HG03097 (cell line): ENCODE measurements around the gene CNPY2.
"Not testable (repeated sequence)": the region's sequence is repeated elsewhere in the genome, so short reads cannot be mapped to it uniquely, and the experiment has no call there.

Experiments
- ATAC-seq: cut with Tn5 transposase; IDR thresholded peaks from one replicate; pipeline ENCODE4 v1.9.1; 2021; ENCODE audit not compliant: unreplicated experiment, low FRiP score

CNPY2 gene

GRCh38 chr12:56334490-56334793 lies 18.7 kb upstream of the CNPY2 start:
- no peak for ATAC-seq

GRCh38 chr12:56333679-56334489 lies 18.1 kb upstream of the CNPY2 start, which contains the start of gene PAN2:
Gene PAN2 (minus strand): TSS chr12:56334000. CDS start chr12:56333094, 906 bp downstream.
- ATAC-seq: peak; percentile 88

- ATAC-seq: no peak
Observed at GRCh38 chr12:56333197-56333678, 17.4 kb upstream of the CNPY2 start.

- no peak for ATAC-seq
Observed at GRCh38 chr12:56332512-56333196, 16.9 kb upstream of the CNPY2 start.

GRCh38 chr12:56330936-56331490 lies 15.2 kb upstream of the CNPY2 start:
- no peak for ATAC-seq

GRCh38 chr12:56326533-56326932 lies 10.7 kb upstream of the CNPY2 start:
- ATAC-seq: no peak

DNA sequence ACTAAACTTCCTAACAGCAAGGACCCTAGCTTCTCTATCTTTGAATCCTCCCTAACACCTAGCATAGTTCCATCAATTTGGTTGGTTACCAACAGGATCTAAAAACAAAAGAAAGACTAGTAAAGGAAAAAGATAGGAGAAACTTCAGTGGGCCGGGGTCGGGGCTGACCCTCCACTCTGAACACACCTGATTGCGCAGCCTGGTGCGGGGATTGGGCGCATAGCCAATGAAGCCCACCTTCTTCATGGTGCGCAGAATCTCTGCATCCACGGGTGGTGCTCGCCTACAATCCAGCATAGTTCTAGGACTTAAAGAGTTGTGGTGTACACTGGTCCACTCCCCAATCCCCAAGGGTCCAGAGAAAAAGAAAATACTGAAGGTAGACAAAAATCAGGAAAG lies 10.3 kb upstream of the CNPY2 start:
- ATAC-seq: no peak

DNA sequence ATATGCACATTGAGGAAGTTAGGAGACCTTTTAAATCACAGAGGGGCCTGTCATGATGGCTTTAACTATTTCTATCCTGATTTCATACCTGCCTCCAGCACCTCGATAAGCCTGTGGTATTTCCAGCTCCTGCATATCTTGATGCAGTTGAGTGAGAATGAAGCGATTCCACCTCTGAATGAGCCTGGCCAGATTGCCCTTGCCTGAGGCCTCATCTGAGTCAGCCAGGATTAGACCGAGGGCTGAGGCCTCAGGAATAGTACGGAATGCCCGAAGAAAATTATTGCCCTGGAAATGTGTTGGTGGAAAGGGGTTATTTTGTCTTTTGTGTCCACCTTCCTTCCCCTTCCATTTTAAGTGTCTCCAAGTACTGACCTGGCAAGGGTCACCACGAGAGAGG lies 8.4 kb upstream of the CNPY2 start:
- no peak for ATAC-seq

DNA sequence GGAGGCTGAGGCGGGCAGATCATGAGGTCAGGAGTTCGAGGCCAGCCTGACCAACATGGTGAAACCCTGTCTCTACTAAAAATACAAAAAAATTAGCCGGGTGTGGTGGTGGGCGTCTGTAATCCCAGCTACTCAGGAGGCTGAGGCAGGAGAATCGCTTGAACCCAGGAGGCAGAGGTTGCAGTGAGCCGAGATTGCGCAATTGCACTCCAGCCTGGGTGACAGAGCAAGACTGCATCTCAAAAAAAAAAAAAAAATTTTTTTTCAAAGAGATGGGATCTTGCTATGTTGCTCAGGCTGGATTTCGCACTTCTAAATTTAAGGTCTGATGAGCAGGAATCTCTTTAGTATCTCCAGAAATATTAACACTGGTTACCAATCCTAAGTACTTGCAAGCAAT lies 5.8 kb upstream of the CNPY2 start:
- ATAC-seq: not testable (repeated sequence)

GRCh38 chr12:56321027-56321426 lies 5.2 kb upstream of the CNPY2 start:
- ATAC-seq: no peak

DNA sequence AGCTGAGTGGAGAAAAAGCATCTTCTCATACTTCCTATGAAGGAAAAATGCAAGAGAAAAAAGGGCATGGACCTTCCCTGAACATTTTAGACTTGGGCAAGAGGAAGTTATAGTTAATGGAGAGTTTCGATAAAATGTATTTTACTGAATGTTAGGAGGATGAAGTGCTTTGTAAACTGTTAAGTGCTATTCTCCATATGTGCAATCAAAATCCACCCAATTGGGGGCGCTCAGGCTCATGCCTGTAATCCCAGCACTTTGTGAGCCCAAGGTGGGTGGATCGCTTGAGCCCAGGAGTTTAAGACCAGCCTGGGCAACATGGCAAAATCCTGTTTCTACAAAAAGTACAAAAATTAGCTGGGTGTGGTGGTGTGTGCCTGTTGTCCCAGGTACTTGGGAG lies 1.9 kb upstream of the CNPY2 start:
- no peak for ATAC-seq

GRCh38 chr12:56315249-56315621 lies 553 bp downstream of the CNPY2 start:
- ATAC-seq: no peak

- ATAC-seq: no peak
Observed at GRCh38 chr12:56311003-56311402, 4.8 kb downstream of the CNPY2 start.

- ATAC-seq: no peak
Observed at GRCh38 chr12:56308714-56309113, 7.1 kb downstream of the CNPY2 start.

DNA sequence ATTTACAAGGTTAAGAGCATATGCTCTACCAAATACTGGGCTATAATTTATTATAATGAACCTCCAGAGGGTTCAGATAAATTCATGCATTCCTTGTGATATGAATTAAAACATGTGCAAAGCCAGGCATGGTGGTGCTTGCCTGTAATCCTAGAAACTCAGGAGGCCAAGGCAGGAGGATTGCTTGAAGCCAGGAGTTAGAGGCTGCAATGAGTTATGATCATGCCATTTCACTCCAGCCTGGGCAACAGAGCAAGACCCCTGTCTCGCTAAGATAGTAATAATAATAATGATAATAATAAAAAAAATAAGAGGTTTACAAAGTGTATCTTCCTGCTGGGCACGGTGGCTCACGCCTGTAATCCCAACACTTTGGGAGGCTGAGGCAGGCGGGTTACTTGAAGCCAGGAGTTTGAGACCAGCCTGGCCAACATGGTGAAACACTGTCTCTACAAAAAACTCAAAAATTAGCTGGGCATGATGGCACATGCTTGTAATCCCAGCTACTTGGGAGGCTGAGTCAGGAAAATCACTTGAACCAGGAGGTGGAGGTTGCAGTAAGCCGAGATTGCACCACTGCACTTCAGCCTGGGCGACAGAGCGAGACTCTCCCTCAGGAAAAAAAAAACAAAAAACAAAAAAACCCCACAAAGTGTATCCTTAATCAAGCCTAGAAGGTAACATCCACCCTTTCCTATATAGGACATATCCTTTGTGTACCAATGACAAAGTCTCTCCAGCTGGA lies 8.4 kb downstream of the CNPY2 start:
- no peak for ATAC-seq

GRCh38 chr12:56304872-56305590 lies 10.8 kb downstream of the CNPY2 start:
- ATAC-seq: no peak

GRCh38 chr12:56304276-56304675 lies 11.5 kb downstream of the CNPY2 start:
- ATAC-seq: no peak

DNA sequence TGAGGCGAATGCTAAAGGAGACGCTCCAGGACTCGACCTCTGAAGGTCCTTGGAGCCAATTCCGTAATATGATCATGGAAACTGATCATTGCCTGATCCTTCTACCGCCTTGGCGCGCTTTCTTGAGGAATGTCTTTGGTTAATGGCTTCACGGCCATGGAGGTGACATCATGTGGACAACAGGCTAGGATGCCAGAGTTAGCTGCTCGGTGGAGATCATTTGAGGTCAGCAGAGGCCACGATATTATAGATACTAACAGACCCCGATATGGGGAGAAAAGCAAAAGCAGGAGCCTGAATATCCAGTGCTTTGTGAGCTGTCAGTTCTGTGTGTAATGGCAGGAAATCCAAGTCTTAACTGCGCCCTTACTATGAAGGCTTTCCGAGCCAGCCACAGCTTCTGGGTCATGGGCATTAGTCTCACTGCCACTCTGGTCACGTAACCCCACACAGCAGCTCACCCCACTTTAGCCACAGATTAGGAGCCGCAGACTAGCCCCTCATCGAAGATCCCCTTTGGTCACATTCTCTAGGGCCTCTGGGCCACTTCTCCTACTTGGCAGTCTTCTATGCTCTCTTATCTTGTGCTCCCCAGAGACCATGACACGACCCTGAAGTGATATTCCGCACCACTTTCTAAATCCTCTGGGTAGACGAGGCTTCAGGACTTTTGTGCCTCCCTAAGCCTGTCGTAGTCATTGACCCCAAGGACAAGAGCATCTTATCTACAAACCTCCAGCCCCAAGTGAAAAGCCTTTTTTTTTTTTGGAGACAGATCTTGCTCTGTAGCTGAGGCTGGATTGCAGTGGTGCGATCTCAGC lies 14.9 kb downstream of the CNPY2 start:
- no peak for ATAC-seq

DNA sequence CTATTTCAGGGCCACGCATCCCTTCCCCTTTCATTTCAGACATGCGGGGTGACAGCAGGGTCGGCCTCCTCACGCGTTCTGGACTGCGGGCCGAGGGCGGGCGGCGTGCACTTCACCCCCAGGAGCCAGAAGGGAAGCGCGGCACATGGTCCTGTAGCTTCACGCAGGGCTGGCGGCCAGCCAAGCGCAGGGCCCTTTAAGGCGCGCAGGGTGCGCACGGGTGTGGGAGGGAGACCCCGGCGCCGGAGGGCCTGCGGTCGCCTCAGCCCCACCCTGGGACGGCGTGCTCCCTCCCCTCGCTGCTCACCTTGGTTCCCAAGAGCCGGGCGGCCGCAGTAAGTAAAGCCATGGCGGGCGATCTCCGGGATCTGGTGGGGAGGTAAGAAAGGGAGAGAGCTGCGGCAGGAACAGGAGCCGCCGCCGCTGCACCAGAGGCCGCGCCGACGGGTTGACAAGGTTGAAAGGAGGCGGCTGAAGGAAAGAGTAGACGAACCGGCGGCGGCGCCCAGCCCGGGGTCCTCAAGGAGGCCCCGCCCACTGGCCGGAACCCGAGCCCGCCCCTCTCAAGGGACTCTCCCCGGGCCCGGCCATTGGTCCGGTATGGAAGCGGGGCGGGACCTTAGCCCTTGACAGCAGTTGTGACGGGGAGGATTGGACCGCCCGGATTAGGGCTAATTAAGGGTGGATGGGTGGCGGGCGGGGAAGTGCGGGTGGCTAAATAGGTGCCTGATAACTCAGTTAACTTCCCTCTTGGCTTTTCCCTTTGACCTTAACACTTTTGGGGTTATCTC lies 15.7 kb downstream of the CNPY2 start, which contains the start of gene CS:
Gene CS, minus strand, starts transcription at position 478 of the 791 bp plus-strand sequence. Its CDS starts 129 bp downstream, at position 349.
- peak; percentile 89 for ATAC-seq
